H9 (cell line): ENCODE measurements around the gene ST8SIA5. TPM values are rescaled to one million over a fixed set of nuclear protein-coding genes. Genes with fewer than 3 reads are reported as not detected.
A peak's percentile ranks its signal among the peaks of the same experiment; 100 is the strongest.

Experiments used
- DNase-seq: peaks from one replicate; pipeline ENCODE4 v3.0.0-alpha.2; 2017
- H2AFZ ChIP-seq: one replicate; pipeline ENCODE4 v1.6.1; 2013; ENCODE audit warnings: mild to moderate bottlenecking, low read length, control low read depth, moderate library complexity
- H2AK5ac ChIP-seq: 2 replicates; pipeline ENCODE4 v1.6.1; 2013; ENCODE audit warnings: low read length, control low read depth, mixed read lengths; ENCODE audit not compliant: insufficient read length
- H2BK120ac ChIP-seq: one replicate; pipeline ENCODE4 v1.6.1; 2013; ENCODE audit warnings: low read depth, mild to moderate bottlenecking, low read length, control low read depth, inconsistent platforms; ENCODE audit not compliant: poor library complexity, severe bottlenecking
- H2BK12ac ChIP-seq: 2 replicates; pipeline ENCODE4 v1.6.1; 2013; ENCODE audit warnings: low read length, control low read depth, mixed read lengths, low read depth; ENCODE audit not compliant: insufficient read length
- H2BK15ac ChIP-seq: 2 replicates; pipeline ENCODE4 v1.6.1; 2013; ENCODE audit warnings: low read depth, low read length, control low read depth
- H2BK20ac ChIP-seq: one replicate; pipeline ENCODE4 v1.6.1; 2013; ENCODE audit warnings: low read depth, mild to moderate bottlenecking, low read length, control low read depth, inconsistent platforms; ENCODE audit not compliant: poor library complexity, severe bottlenecking
- H2BK5ac ChIP-seq: 2 replicates; pipeline ENCODE4 v1.6.1; 2013; ENCODE audit warnings: low read length, control low read depth, mixed read lengths; ENCODE audit not compliant: insufficient read length
- H3K14ac ChIP-seq: 2 replicates; pipeline ENCODE4 v1.6.1; 2013; ENCODE audit warnings: low read length, control low read depth; ENCODE audit not compliant: insufficient read depth
- H3K18ac ChIP-seq: 2 replicates; pipeline ENCODE4 v1.6.1; 2013; ENCODE audit warnings: low read depth, mild to moderate bottlenecking, mixed read lengths, low read length, control low read depth; ENCODE audit not compliant: insufficient read length
- H3K23ac ChIP-seq: 2 replicates; pipeline ENCODE4 v1.6.1; 2013; ENCODE audit warnings: low read length, control low read depth, mixed read lengths, low read depth; ENCODE audit not compliant: insufficient read length
- H3K23me2 ChIP-seq: 2 replicates; pipeline ENCODE4 v1.6.1; 2013; ENCODE audit warnings: low read depth, mild to moderate bottlenecking, mixed read lengths, low read length, control low read depth; ENCODE audit not compliant: insufficient read length, poor library complexity, severe bottlenecking
- H3K27ac ChIP-seq: 2 replicates; pipeline ENCODE4 v1.5.1; 2013; ENCODE audit warnings: low read length, control low read depth, mixed read lengths, low read depth; ENCODE audit not compliant: insufficient read length
- H3K27me3 ChIP-seq: 2 replicates; pipeline ENCODE4 v1.6.1; 2013; ENCODE audit warnings: low read length, control low read depth, inconsistent platforms; ENCODE audit not compliant: insufficient read depth
- H3K4ac ChIP-seq: 2 replicates; pipeline ENCODE4 v1.6.1; 2013; ENCODE audit warnings: low read depth, mild to moderate bottlenecking, control low read depth, inconsistent platforms, low read length, moderate library complexity
- H3K4me1 ChIP-seq: 2 replicates; pipeline ENCODE4 v1.6.1; 2013; ENCODE audit warnings: low read length, control low read depth, inconsistent platforms; ENCODE audit not compliant: insufficient read depth
- H3K4me2 ChIP-seq: 2 replicates; pipeline ENCODE4 v1.6.1; 2013; ENCODE audit warnings: low read length, control low read depth, mixed read lengths; ENCODE audit not compliant: insufficient read length, insufficient read depth
- H3K56ac ChIP-seq: 2 replicates; pipeline ENCODE4 v1.6.1; 2013; ENCODE audit warnings: low read depth, mild to moderate bottlenecking, mixed read lengths, low read length, control low read depth; ENCODE audit not compliant: insufficient read length
- H3K79me1 ChIP-seq: 2 replicates; pipeline ENCODE4 v1.6.1; 2013; ENCODE audit warnings: low read depth, mild to moderate bottlenecking, moderate library complexity, low read length, control low read depth, inconsistent platforms; ENCODE audit not compliant: insufficient read depth, poor library complexity, severe bottlenecking
- H3K79me2 ChIP-seq: 2 replicates; pipeline ENCODE4 v1.6.1; 2013; ENCODE audit warnings: low read length, control low read depth, inconsistent platforms; ENCODE audit not compliant: insufficient read depth
- H3K9ac ChIP-seq: 2 replicates; pipeline ENCODE4 v1.6.1; 2013; ENCODE audit warnings: low read length, control low read depth, mixed read lengths; ENCODE audit not compliant: insufficient read length; ENCODE audit errors: extremely low read depth
- H3K9me3 ChIP-seq: one replicate; pipeline ENCODE4 v1.6.1; 2013; ENCODE audit warnings: low read depth, low read length, inconsistent platforms; ENCODE audit not compliant: control insufficient read depth
- H3T11ph ChIP-seq: one replicate; pipeline ENCODE4 v1.6.1; 2013; ENCODE audit warnings: mild to moderate bottlenecking, low read length, control low read depth, inconsistent platforms
- H4K20me1 ChIP-seq: one replicate; pipeline ENCODE4 v1.6.1; 2013; ENCODE audit not compliant: control insufficient read depth, insufficient read length, insufficient read depth
- H4K5ac ChIP-seq: 2 replicates; pipeline ENCODE4 v1.6.1; 2013; ENCODE audit warnings: low read depth, mild to moderate bottlenecking, mixed read lengths, low read length, control low read depth; ENCODE audit not compliant: insufficient read length
- H4K8ac ChIP-seq: replicated peaks from 2 replicates; pipeline ENCODE4 v1.6.1; 2013; ENCODE audit warnings: low read length, control low read depth, mixed read lengths, low read depth; ENCODE audit not compliant: insufficient read length
- H4K91ac ChIP-seq: 2 replicates; pipeline ENCODE4 v1.6.1; 2013; ENCODE audit warnings: low read depth, mild to moderate bottlenecking, moderate library complexity, mixed read lengths, low read length, control low read depth; ENCODE audit not compliant: insufficient read length
- H3K27ac Mint-ChIP-seq, 3 experiments: 2 replicates in 2 of 3; 3 replicates in 1 of 3; pipeline ENCODE4 v1.8.0; 2020 to 2021; ENCODE audit warnings: mixed read lengths in 3 of 3, mild to moderate bottlenecking in 1 of 3, moderate library complexity in 1 of 3
- H3K27me3 Mint-ChIP-seq: 2 replicates; pipeline ENCODE4 v1.8.0; 2021; ENCODE audit warnings: low read depth, mild to moderate bottlenecking, moderate library complexity, mixed read lengths
- H3K36me3 Mint-ChIP-seq, 3 experiments: 2 replicates in 2 of 3; 3 replicates in 1 of 3; pipeline ENCODE4 v1.8.0; 2020 to 2021; ENCODE audit warnings: low read depth in 3 of 3, mixed read lengths in 3 of 3; ENCODE audit not compliant: insufficient read depth in 1 of 3
- H3K4me1 Mint-ChIP-seq, 2 experiments: 2 replicates each; pipeline ENCODE4 v1.8.0; 2020; ENCODE audit warnings: mixed read lengths in 2 of 2
- H3K4me3 Mint-ChIP-seq, 2 experiments: 2 replicates in 1 of 2; 3 replicates in 1 of 2; pipeline ENCODE4 v1.8.0; 2020 to 2021; ENCODE audit warnings: mild to moderate bottlenecking in 2 of 2, mixed read lengths in 2 of 2, moderate library complexity in 1 of 2
- H3K9me3 Mint-ChIP-seq, 2 experiments: 2 replicates in 1 of 2; 3 replicates in 1 of 2; pipeline ENCODE4 v1.8.0; 2020; ENCODE audit warnings: mild to moderate bottlenecking in 2 of 2, mixed read lengths in 2 of 2, moderate library complexity in 1 of 2
- WGBS: extraction: QIAGEN DNeasy Blood & Tissue Kit; methylation state at CpG from one replicate; pipeline ENCODE4 v1.1.7; 2013; ENCODE audit warnings: missing lambda C conversion rate, low lambda C conversion rate, mixed read lengths; ENCODE audit not compliant: insufficient read length; ENCODE audit errors: extremely low coverage; 5-methylcytosine and 5-hydroxymethylcytosine counted together
- total RNA-seq: library from RNA; stranded (reverse); gene quantifications from 2 replicates; pipeline ENCODE4 v1.2.1, GENCODE V29; 2021
- TF ChIP-seq, protein P1 (sequence below): fragments of 200-600 bp; sonication (generic); conservative IDR thresholded peaks from 3 replicates; pipeline ENCODE4 v1.8.0; 2021; ENCODE audit warnings: antibody characterized with exemption, mild to moderate bottlenecking

ST8SIA5 gene
- total RNA-seq, 1 experiment from 2014 or later: 0.63 TPM

DNA sequence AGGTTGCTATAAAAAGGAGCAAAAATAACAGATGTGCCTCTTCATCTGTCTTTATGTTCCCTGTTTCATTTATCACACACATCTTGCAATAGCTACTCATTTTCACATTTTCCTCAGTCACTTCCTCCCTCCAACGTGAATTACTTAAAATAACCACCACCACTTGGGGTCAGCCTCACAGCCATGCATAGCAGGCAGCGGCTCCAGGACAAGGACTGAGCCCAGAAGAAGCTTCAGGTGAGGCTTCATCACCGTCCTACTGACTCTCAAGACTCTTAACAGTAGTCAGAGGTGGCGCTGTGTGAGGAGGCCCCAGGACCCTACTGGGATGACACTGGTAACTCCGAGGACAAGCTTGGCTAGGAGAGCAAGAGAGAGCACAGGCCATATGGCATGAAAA lies 15.5 kb upstream of the ST8SIA5 start:
- H3K9me3 Mint-ChIP-seq: peaks cover 0 to under 1% of the 10 kb centered on the region in 2 experiments; a peak in 3 of 5 replicates
- Histone ChIP-seq H3K4me1 (peaks cover 3% of the 10 kb centered on the region; the same call in 1 of the 2 replicates), H3K23ac (no peak overlapping the region), H2BK120ac (no peak overlapping the region), H2AFZ (no peak overlapping the region), H3K23me2 (no peaks in the 10 kb centered on the region), H3K4ac (no peak overlapping the region), H3K14ac (no peak overlapping the region), H2BK12ac (no peak overlapping the region), H3T11ph (no peak overlapping the region), H2BK15ac (no peak overlapping the region), H4K8ac (no peak overlapping the region), H3K9ac (no peak overlapping the region), H4K20me1 (no peaks in the 10 kb centered on the region), H3K18ac (no peak overlapping the region), H2BK20ac (no peak overlapping the region), H2AK5ac (no peak overlapping the region), H4K91ac (no peak overlapping the region), H4K5ac (no peak overlapping the region), H3K79me1 (no peaks in the 10 kb centered on the region), H3K4me2 (no peak overlapping the region), H3K27ac (no peak overlapping the region), H3K56ac (no peak overlapping the region), H2BK5ac (no peak overlapping the region), H3K27me3 (no peaks in the 10 kb centered on the region), H3K9me3 (no peaks in the 10 kb centered on the region), H3K79me2 (no peaks in the 10 kb centered on the region)
- WGBS: no CpG with 5 or more reads among the region's 5 CpGs
- peak; percentile 50 for DNase-seq
- no peak overlapping the region for H3K4me3 Mint-ChIP-seq
- peaks cover 32 to 33% of the 10 kb centered on the region in 2 experiments for H3K4me1 Mint-ChIP-seq
- H3K36me3 Mint-ChIP-seq: no peaks in the 10 kb centered on the region; a peak in 1 of 7 replicates
- 0 out of 7 replicates have a peak overlapping the region, but pooled peaks of 1 of the 3 experiments have one; percentile 15 for H3K27ac Mint-ChIP-seq
- TF ChIP-seq, protein P1, sequence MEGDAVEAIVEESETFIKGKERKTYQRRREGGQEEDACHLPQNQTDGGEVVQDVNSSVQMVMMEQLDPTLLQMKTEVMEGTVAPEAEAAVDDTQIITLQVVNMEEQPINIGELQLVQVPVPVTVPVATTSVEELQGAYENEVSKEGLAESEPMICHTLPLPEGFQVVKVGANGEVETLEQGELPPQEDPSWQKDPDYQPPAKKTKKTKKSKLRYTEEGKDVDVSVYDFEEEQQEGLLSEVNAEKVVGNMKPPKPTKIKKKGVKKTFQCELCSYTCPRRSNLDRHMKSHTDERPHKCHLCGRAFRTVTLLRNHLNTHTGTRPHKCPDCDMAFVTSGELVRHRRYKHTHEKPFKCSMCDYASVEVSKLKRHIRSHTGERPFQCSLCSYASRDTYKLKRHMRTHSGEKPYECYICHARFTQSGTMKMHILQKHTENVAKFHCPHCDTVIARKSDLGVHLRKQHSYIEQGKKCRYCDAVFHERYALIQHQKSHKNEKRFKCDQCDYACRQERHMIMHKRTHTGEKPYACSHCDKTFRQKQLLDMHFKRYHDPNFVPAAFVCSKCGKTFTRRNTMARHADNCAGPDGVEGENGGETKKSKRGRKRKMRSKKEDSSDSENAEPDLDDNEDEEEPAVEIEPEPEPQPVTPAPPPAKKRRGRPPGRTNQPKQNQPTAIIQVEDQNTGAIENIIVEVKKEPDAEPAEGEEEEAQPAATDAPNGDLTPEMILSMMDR: peak; percentile 32; the same call in 2 of the 3 replicates
- peaks cover 4% of the 10 kb centered on the region for H3K27me3 Mint-ChIP-seq
